K562 (cell line): ENCODE data around the gene EPB42. TPM values are rescaled to one million over a fixed set of nuclear protein-coding genes. Genes with fewer than 3 reads are reported as not detected.

Experiments
- ATAC-seq: fragments of 200-7000 bp; cut with Tn5 transposase; 3 replicates; pipeline ENCODE4 v1.9.1; 2020; ENCODE audit warnings: moderate library complexity
- BruUV-seq: library from RNA; stranded (reverse); fragments of 400-500 nt; replicated peaks from 2 replicates; lab custom pipeline; 2021; lab: Mats Ljungman, UMichigan
- CTCF ChIA-PET: fragments of 300-600 bp; formaldehyde crosslinking; extraction: SDS; loops from one replicate; lab custom pipeline; 2021; ENCODE audit warnings: low intra/inter-chr PET ratio; lab: Yijun Ruan, JAX
- POLR2A ChIA-PET: fragments of 300-600, 350-650 bp; sonication (Branson Sonifier 250); formaldehyde crosslinking; extraction: SDS; loops from one replicate; lab custom pipeline; 2021; ENCODE audit warnings: antibody characterized with exemption, inconsistent platforms; lab: Yijun Ruan, JAX
- DNase-seq, 4 experiments: peaks; one replicate each; pipeline versions ENCODE4 v3.0.0 to v3.0.0-alpha.2; 2011 to 2018; ENCODE audit warnings: low spot score in 3 of 4, mixed read lengths in 3 of 4; ENCODE audit errors: extremely low read depth in 1 of 4
- FAIRE-seq: peaks from 2 replicates; lab custom pipeline; 2011; peaks lifted over from hg19 to GRCh38; lab: Jason Lieb, UNC
- H2AFZ ChIP-seq: 2 replicates; pipeline ENCODE4 v1.6.0; 2011; ENCODE audit warnings: low read depth, low read length, control low read depth, inconsistent platforms
- H3K27ac ChIP-seq: fragments of 200-600 bp; 3 replicates; pipeline ENCODE4 v1.8.0; 2011; ENCODE audit warnings: low read depth, mild to moderate bottlenecking, control low read depth, inconsistent platforms, low read length, moderate library complexity, mixed read lengths; ENCODE audit errors: extremely low read depth
- H3K27me3 ChIP-seq, 2 experiments: fragments of 300-600 bp in 1 of 2; 2 replicates in 1 of 2; 3 replicates in 1 of 2; pipeline versions ENCODE4 v1.6.0 to v1.8.0; 2011; ENCODE audit warnings: inconsistent platforms in 2 of 2, low read length in 2 of 2, mild to moderate bottlenecking in 1 of 2, mixed read lengths in 1 of 2, moderate library complexity in 1 of 2; ENCODE audit not compliant: control insufficient read depth in 2 of 2, insufficient read depth in 2 of 2
- H3K36me3 ChIP-seq: fragments of 300-600 bp; 3 replicates; pipeline ENCODE4 v1.8.0; 2011; ENCODE audit warnings: mild to moderate bottlenecking, low read length, inconsistent platforms; ENCODE audit not compliant: control insufficient read depth, insufficient read depth
- H3K4me1 ChIP-seq, 2 experiments: fragments of 200-600 bp in 1 of 2; replicated peaks in 1 of 2; 2 replicates in 1 of 2; 3 replicates in 1 of 2; pipeline versions ENCODE4 v1.5.1 to v1.8.0; 2011; ENCODE audit warnings: inconsistent platforms in 2 of 2, low read length in 2 of 2, mild to moderate bottlenecking in 1 of 2, mixed read lengths in 1 of 2, moderate library complexity in 1 of 2; ENCODE audit not compliant: control insufficient read depth in 2 of 2, insufficient read depth in 2 of 2
- H3K4me2 ChIP-seq: 2 replicates; pipeline ENCODE4 v1.6.1; 2011; ENCODE audit warnings: low read length, control low read depth, inconsistent platforms, mixed read lengths; ENCODE audit not compliant: insufficient read depth
- H3K4me3 ChIP-seq: fragments of 200-600 bp; sonication (generic), shearing (Covaris generic); 2 replicates; pipeline ENCODE4 v1.5.1; 2016; ENCODE audit warnings: control low read depth, inconsistent platforms
- H3K79me2 ChIP-seq: fragments of 200-600 bp; 3 replicates; pipeline ENCODE4 v1.8.0; 2011; ENCODE audit warnings: low read length, inconsistent platforms; ENCODE audit not compliant: control insufficient read depth, insufficient read depth
- H3K9ac ChIP-seq, 2 experiments: 2 replicates each; pipeline versions ENCODE4 v1.6.0 to v1.6.1; 2011; ENCODE audit warnings: low read depth in 2 of 2, low read length in 2 of 2, control low read depth in 1 of 2, inconsistent platforms in 1 of 2, mild to moderate bottlenecking in 1 of 2, mixed read lengths in 1 of 2; ENCODE audit not compliant: insufficient read depth in 1 of 2
- H3K9me1 ChIP-seq: one replicate; pipeline ENCODE4 v1.6.0; 2011; ENCODE audit warnings: inconsistent platforms, mild to moderate bottlenecking, low read length, moderate library complexity; ENCODE audit not compliant: control insufficient read depth, insufficient read depth
- H3K9me3 ChIP-seq: replicated peaks from 2 replicates; pipeline ENCODE4 v1.5.1; 2011; ENCODE audit warnings: low read depth, low read length, inconsistent platforms; ENCODE audit not compliant: control insufficient read depth, insufficient read depth
- H4K20me1 ChIP-seq: replicated peaks from 2 replicates; pipeline ENCODE4 v1.6.1; 2011; ENCODE audit warnings: low read length, inconsistent platforms, mixed read lengths; ENCODE audit not compliant: control insufficient read depth, insufficient read depth
- BMI1 ChIP-seq: fragments of 150-350 bp; IDR thresholded peaks from 2 replicates; pipeline ENCODE4 v1.6.1; 2014; ENCODE audit warnings: low read length
- MXD1 ChIP-seq: fragments of 250-450 bp; sonication (Bioruptor Pico); IDR thresholded peaks from 2 replicates; pipeline ENCODE4 v1.8.0; 2021; ENCODE audit warnings: borderline replicate concordance, mild to moderate bottlenecking, moderate library complexity; ENCODE audit not compliant: poor library complexity, severe bottlenecking
- NONO ChIP-seq, 2 experiments: fragments of 200-400 bp in 1 of 2; fragments of 450-650 bp in 1 of 2; formaldehyde crosslinking in 1 of 2; IDR thresholded peaks; 2 replicates each; pipeline ENCODE4 v1.6.1; 2017; ENCODE audit warnings: low read depth in 2 of 2, mild to moderate bottlenecking in 2 of 2, moderate library complexity in 2 of 2, low read length in 1 of 2
- PTRF ChIP-seq: fragments of 450-650 bp; IDR thresholded peaks from 2 replicates; pipeline ENCODE4 v1.6.1; 2016; ENCODE audit warnings: mild to moderate bottlenecking, missing genetic modification characterization, missing compliant biosample characterization
- SMARCC2 ChIP-seq: fragments of 450-650 bp; IDR thresholded peaks from 2 replicates; pipeline ENCODE4 v1.6.1; 2017; ENCODE audit warnings: antibody characterized with exemption, moderate library complexity, mild to moderate bottlenecking, low read depth
- SMC3 ChIP-seq: conservative IDR thresholded peaks from 2 replicates; pipeline ENCODE4 v1.6.1; 2011; ENCODE audit warnings: low read depth, low read length, improper control_type of control experiment; ENCODE audit not compliant: insufficient read depth
- TFAP4 ChIP-seq: sonication (generic); formaldehyde crosslinking; IDR thresholded peaks from 2 replicates; pipeline ENCODE4 v1.8.0; 2022; ENCODE audit warnings: missing genetic modification reagents, mild to moderate bottlenecking, moderate library complexity, borderline replicate concordance
- ZBTB1 ChIP-seq: sonication (generic); formaldehyde crosslinking; IDR thresholded peaks from 2 replicates; pipeline ENCODE4 v1.8.1; 2023; ENCODE audit warnings: missing genetic modification reagents, low read depth, mild to moderate bottlenecking, borderline replicate concordance
- WGBS: fragments of 100-300 bp; shearing (Covaris generic); methylation state at CpG from one replicate; pipeline ENCODE4 v1.1.6; 2016; ENCODE audit warnings: low coverage, mixed read lengths; ENCODE audit not compliant: insufficient coverage; ENCODE audit errors: missing lambda C conversion rate; 5-methylcytosine and 5-hydroxymethylcytosine counted together
- in situ Hi-C: fragments of 300-500 bp; cut with MboI; formaldehyde crosslinking; loops from 4 replicates; pipeline ENCODE4 v1.15.0; 2018; ENCODE audit warnings: inconsistent platforms, mixed read lengths
- intact Hi-C: fragments of 100-400 bp; cut with micrococcal nuclease; formaldehyde crosslinking; loops from 2 replicates; pipeline ENCODE4 v1.14.2; 2022
- polyA plus RNA-seq, 8 experiments: library from polyadenylated mRNA; depleted of rRNA in 4 of 8; stranded (reverse) in 5 of 8; unstranded in 3 of 8; fragments of >200 nt; fragmentation: Nextera tagmentation in 2 of 8; fragmentation: Illumina TruSeq in 1 of 8; extraction: Ambion mirVana in 2 of 8; extraction: Trizol in 1 of 8; gene quantifications; 2 replicates each; pipeline versions ENCODE4 v1.2.1 to v1.2.3, GENCODE V29; 2011 to 2014; ENCODE audit warnings: inconsistent platforms in 1 of 8, missing spikeins in 1 of 8
- total RNA-seq, 7 experiments: library from RNA; depleted of rRNA in 6 of 7; stranded (reverse); fragments of >200 nt in 6 of 7; fragmentation: Illumina TruSeq in 2 of 7; extraction: Trizol in 2 of 7; gene quantifications; 2 replicates each; pipeline versions ENCODE4 v1.2.1 to v1.2.3, GENCODE V29; 2011 to 2021; ENCODE audit warnings: low replicate concordance in 1 of 7
- TF ChIP-seq, protein P1 (sequence below): fragments of 250-450 bp; sonication (Bioruptor Pico); IDR thresholded peaks from 2 replicates; pipeline ENCODE4 v1.5.0; 2022; ENCODE audit warnings: mild to moderate bottlenecking
- TF ChIP-seq, protein P2 (sequence below): conservative IDR thresholded peaks from 2 replicates; pipeline ENCODE4 v1.6.1; 2011; ENCODE audit warnings: low read depth, mild to moderate bottlenecking, low read length; ENCODE audit not compliant: control insufficient read depth

EPB42 gene
- total and polyA plus RNA-seq, 9 of the 15 experiments (the other 6 are each of a cell fraction or from before 2014, with no cell fraction given), result 0.38 to 2.3 (median 1.4) TPM

DNA sequence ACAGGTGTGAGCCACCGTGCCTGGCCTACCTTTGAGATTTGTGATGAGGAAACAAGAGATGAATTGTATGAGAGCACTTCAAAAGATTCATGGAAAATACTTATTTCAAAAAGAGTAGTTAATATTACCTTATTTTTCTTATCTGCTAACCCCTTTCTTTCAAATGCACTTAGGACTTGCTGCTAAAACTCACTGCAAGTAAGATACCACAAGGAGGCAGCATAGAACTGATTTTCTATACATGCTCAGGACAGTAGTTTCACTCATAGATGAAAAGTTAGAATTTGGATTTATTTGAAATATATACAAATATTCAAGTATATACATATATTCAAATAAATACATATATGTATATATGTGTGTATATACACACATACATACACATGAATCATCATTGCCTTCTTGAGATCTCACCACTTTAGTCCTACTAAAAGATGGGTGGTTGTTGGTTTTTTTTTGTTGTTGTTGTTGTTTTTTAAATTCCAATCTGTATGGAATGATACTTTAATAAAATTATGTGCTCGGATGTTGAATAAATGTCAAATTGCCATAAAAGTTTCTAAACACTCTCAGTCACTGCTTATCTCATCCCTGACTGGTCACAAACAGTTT is 33.2 kb downstream of the EPB42 start (continued):
- TF ChIP-seq SMC3, result peak; percentile 60

DNA sequence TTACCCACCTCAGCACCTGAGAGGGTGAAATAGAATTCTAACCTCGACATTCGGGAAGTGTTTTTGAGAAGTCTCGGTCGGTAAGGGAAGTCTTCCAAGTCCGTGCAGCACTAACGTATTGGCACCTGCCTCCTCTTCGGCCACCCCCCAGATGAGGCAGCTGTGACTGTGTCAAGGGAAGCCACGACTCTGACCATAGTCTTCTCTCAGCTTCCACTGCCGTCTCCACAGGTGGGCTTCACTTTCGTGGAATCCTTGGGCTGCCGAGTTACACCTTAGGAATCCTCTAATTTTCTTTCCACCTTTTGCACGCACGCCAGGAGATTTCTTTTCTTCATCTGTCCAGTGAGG is 34.8 kb downstream of the EPB42 start:
- peaks cover 3% of the 10 kb centered on the region for H3K9me1 ChIP-seq
- peaks cover 46% of the 10 kb centered on the region; the same call in 2 of the 3 replicates for H3K36me3 ChIP-seq
- WGBS, result under 1% methylated on average over 12 of the region's 13 CpGs
- CTCF ChIA-PET, result interaction anchor here (1.2 kb wide), 1 partner anchor 260 kb away, joined by 3 read pairs; no protein-coding TSS in a partner anchor
- peak overlapping the region; percentile 70 for H3K4me3 ChIP-seq
- H3K9me3 ChIP-seq, result no peaks in the 10 kb centered on the region
- H3K79me2 ChIP-seq, result peaks cover 18% of the 10 kb centered on the region
- FAIRE-seq (peak; percentile 11), ATAC-seq (peak; percentile 58), DNase-seq (no peak)
- peak overlapping the region; percentile 95 for H3K4me2 ChIP-seq
- POLR2A ChIA-PET, result interaction anchor here (1.3 to 2.3 kb wide), 4 partner anchors 9 to 18 kb away, joined by 4 to 7 read pairs (median 6); no protein-coding TSS in a partner anchor
- peak overlapping the region; percentile 83 for H3K27ac ChIP-seq
- BruUV-seq, result no TSS peak
- no peaks in the 10 kb centered on the region for H4K20me1 ChIP-seq
- no peaks in the 10 kb centered on the region for H3K27me3 ChIP-seq
- in situ Hi-C loops (no loop called here), intact Hi-C loops (loop anchor here (2.0 to 10.0 kb wide), 3 partner anchors 81 to 484 kb away; partner anchors contain the start of gene UBR1)
- peak overlapping the region; percentile 93 for H2AFZ ChIP-seq
- H3K9ac ChIP-seq, result peak overlapping the region; percentile 75 to 96
- H3K4me1 ChIP-seq, result peaks cover 12 to 15% of the 10 kb centered on the region in 2 experiments
- TF ChIP-seq, protein P1, sequence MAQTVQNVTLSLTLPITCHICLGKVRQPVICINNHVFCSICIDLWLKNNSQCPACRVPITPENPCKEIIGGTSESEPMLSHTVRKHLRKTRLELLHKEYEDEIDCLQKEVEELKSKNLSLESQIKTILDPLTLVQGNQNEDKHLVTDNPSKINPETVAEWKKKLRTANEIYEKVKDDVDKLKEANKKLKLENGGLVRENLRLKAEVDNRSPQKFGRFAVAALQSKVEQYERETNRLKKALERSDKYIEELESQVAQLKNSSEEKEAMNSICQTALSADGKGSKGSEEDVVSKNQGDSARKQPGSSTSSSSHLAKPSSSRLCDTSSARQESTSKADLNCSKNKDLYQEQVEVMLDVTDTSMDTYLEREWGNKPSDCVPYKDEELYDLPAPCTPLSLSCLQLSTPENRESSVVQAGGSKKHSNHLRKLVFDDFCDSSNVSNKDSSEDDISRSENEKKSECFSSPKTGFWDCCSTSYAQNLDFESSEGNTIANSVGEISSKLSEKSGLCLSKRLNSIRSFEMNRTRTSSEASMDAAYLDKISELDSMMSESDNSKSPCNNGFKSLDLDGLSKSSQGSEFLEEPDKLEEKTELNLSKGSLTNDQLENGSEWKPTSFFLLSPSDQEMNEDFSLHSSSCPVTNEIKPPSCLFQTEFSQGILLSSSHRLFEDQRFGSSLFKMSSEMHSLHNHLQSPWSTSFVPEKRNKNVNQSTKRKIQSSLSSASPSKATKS (CRISPR knock-in tag), result no peak
- TF ChIP-seq BMI1 (no peak), MXD1 (CRISPR knock-in tag) (no peak), SMARCC2 (0 out of 2 replicates have a peak, but pooled peaks have one; percentile 11), TFAP4 (peak; percentile 47; the same call in 1 of the 2 replicates), ZBTB1 (CRISPR knock-in tag) (no peak), PTRF (tag) (no peak), NONO (IDR thresholded peaks at IDR 0.05; ENCODE audit: low read depth in 2 of 2, low read length in 1 of 2) (no peak)
- TF ChIP-seq, protein P2, sequence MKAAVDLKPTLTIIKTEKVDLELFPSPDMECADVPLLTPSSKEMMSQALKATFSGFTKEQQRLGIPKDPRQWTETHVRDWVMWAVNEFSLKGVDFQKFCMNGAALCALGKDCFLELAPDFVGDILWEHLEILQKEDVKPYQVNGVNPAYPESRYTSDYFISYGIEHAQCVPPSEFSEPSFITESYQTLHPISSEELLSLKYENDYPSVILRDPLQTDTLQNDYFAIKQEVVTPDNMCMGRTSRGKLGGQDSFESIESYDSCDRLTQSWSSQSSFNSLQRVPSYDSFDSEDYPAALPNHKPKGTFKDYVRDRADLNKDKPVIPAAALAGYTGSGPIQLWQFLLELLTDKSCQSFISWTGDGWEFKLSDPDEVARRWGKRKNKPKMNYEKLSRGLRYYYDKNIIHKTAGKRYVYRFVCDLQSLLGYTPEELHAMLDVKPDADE, result no peak
